ENCODE measurements around the gene AMN.

The AMN gene

DNA sequence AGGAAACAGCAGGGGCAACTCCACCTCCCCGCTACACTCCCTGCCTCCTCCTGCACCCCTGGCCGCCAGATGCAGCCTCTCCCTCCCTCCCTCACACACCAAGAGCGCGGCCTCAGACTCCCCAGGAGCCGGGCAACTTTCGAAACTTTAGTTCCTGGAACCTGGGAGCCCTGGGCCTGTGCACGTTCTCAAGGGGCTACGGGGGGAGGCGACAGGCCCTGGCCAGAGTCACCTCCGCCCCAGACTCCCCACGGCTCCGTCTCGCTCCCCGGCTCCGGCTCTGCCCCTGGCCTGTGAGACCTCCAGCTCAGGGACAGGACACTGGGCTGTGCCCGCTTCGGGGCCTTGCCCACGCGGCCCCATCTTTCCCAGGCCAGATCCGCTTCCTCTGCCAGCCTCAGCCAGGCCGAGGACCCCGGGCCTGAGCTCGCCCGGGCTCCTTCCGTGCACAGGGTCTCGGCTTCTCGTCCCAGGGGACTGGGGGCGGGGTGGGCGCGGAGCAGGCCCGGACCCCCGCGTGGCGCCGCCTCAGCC, 5.5 kb downstream of the AMN start:
- no peak for DNase-seq (ENCODE audit: low read depth)

DNA sequence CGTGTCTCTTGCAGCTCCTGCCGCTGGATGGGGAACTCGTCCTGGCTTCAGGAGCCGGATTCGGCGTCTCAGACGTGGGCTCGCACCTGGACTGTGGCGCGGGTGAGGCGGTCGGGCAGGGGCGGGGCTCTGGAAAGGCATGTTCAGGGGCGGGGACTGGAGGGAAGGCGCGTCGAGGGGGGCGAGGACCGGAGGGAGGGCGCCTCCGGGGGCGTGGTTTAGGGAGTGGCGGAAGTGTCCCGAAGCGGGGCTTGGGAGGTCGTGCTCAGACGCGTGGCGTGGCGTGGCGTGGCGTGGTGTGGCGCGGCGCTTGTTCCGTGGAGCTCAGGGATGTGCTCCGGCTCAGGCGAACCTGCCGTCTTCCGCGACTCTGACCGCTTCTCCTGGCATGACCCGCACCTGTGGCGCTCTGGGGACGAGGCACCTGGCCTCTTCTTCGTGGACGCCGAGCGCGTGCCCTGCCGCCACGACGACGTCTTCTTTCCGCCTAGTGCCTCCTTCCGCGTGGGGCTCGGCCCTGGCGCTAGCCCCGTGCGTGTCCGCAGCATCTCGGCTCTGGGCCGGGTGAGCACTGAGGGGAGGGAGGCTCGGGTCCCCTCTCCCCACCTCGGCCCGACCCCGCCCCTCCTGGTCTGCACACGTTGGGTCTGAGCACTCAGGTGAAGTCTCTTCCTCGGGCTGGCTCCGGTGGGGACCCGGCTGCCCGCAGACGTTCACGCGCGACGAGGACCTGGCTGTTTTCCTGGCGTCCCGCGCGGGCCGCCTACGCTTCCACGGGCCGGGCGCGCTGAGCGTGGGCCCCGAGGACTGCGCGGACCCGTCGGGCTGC, 6.2 kb downstream of the AMN start:
- peak; percentile 75 for DNase-seq (ENCODE audit: low read depth)

DNA sequence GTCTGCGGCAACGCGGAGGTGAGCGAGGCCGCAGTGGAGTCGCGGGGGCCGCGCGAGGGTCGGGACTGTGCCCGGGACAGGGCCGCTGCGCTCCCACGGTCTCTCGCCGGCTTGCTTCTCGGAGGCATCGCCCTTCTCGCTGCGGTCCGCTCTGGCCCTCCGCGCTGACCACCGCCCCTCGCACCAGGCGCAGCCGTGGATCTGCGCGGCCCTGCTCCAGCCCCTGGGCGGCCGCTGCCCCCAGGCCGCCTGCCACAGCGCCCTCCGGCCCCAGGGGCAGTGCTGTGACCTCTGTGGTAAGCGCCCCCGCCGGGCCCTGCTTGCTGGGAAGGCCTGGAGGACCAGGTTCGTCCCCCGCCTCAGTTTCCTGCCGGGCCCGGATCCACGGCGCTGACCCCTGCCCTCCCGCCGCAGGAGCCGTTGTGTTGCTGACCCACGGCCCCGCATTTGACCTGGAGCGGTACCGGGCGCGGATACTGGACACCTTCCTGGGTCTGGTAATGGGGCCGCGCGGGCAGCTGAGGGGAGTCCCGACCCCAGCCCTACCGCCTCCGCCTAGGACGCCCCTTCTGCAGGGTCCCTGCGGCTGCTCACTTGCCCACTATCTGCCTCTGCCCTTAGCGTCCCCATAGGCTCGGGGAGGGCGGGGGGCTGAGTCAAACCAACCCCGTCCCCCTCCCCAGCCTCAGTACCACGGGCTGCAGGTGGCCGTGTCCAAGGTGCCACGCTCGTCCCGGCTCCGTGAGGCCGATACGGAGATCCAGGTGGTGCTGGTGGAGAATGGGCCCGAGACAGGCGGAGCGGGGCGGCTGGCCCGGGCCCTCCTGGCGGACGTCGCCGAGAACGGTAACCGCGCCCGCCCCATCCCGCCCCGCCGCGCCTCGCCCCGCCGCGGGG, 7.0 kb downstream of the AMN start:
- DNase-seq (ENCODE audit: low read depth), result no peak

DNA sequence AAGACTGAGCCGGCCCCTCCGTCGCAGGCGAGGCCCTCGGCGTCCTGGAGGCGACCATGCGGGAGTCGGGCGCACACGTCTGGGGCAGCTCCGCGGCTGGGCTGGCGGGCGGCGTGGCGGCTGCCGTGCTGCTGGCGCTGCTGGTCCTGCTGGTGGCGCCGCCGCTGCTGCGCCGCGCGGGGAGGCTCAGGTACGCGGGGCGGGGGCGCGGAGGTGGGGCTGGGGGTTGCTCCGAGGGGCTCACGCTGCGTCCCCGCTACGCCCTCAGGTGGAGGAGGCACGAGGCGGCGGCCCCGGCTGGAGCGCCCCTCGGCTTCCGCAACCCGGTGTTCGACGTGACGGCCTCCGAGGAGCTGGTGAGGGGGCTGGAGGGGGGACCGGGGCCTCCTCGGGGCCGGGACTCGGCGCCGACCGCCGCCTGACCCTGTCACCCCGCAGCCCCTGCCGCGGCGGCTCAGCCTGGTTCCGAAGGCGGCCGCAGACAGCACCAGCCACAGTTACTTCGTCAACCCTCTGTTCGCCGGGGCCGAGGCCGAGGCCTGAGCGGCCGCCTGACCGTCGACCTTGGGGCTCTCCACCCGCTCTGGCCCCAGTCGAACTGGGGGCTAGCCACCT, 7.8 kb downstream of the AMN start:
- DNase-seq (ENCODE audit: low read depth), result no peak

DNA sequence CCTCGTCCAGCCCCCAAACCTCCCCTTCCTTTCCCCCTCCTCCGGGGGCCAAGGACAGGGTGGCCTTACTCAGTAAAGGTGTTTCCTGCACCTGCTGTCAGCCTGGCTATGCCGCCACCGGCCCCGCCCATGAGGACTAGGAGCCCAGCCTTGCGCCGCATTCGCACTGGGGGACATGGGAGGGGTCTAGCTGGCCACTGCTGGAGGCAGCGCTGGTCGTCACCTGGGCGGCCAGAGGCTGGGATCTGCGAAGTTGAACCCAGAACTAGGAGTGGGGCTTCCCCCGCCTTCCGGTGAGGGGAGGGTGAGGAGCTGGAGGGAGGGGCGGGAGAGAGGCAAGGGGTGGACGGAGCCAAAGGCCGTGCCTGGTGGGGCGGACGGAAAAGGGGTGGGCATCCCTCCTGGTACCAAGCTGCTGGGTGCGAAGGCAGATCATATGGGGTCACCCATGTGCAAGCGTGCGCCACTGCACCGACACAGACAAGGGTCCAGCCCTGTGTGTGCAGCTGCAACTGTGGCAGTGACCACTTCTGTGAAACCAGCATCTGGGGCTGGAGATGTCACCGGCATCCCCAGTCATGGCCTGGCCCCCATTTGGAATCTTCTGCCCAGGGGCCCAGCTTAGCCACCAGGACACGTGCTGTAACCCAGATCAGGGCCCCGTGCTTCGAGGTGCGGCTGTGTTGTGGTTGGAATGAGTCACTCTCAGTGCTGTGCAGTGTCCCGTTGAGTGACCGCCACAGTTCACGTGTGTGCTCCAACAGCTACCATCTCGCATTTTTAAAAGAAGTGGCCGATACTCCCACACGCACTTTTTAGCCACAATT, 8.5 kb downstream of the AMN start:
- no peak for DNase-seq (ENCODE audit: low read depth)

DNA sequence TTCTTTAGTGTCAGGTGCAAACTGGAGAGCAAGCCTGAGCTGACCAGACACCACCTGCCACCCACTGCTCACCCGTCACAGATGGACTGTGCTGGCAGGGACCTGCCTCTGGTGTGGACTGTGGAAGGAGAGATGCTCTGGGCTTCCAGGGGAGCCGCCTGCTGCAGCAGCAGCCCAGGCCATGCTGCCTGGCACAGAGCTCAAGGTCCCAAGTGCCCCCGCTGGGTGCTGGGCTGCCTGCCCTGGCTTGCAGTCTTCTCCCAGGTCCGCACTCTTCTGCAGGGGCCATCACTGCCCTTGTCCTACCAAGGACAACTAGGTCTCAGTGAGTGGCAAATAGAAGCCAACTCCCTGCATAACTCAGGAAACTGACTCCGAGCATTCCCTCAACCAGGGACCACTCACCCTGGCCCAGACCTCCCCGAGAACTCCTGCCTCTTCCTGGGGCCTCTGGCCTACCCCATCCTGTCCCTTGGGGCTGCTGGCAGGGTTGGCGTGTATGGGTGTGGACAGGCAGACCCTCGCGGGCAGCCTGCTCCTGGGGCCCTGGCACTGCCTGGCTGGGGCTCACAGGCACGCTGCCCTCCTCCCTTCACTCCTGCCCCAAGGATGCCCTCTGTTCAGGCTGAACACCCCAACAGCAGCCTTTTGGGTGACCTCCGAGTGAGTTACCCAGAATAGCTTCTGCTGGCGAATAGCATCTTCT, 9.3 kb downstream of the AMN start:
- DNase-seq (ENCODE audit: low read depth), result no peak

DNA sequence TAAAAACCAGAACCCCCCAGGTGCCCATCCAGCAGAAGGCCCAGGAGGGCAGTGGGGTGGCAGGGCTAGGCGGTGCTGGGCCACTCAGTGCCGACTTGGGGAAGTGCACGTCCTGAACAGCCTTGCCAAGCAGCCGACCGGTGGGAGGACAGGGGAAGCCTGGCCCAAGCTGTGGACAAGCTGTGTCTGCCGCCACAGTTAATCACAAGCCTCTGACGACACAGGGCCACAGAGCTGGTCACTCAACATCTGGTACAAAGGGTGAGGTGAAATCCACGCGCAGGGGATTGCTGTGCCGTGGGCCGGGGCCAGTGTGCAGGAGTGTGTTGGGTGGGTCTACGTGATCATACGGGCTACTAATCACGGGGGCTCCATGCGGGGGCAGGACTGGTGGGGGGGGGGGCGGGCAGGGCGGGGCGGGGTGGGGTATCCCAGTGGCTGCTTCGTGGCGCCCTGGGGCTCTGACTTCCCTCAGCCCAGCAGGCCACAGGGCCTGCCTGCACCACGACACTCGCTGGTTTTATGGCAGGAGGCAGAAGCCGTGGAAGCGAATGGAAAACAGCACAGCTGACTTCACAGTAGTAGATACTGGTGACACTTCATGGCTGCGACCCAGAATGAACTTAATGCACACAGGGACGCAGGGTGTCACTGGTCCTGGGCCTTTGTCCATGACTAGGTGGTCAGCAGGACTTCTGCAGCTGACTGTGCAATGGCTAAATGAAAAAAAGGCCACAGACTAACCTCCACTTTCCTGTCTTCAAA, 10.2 kb downstream of the AMN start:
- DNase-seq (ENCODE audit: low read depth), result no peak

DNA sequence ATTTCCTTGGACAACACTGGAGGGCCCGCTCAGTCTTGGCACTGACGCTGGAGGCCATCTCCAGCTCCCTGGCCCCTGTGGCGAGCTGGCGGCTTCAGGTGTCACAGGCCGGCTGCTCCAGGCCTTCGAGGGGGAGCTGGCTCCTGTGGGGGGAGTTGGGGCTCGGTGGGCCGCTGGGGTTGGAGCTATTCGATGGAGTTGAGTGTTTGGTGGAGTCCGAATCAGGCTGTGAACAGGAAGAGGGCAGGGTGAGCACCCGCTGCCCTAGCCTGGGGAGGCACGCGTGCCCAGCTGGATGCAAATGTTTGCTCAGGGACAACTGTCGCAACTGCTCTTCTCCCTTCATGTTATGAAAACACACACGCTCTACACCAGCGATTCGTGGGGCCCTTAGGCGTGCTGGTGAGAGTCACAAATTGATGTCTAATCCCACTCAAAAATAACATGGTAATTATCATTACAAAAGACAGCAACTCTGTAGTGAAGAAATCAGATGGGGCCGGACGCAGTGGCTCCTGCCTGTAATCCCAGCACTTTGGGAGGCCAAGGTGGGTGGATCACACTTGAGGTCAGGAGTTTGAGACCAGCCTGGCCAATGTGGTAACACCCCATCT, 11.3 kb downstream of the AMN start:
- DNase-seq (ENCODE audit: low read depth), result no peak

DNA sequence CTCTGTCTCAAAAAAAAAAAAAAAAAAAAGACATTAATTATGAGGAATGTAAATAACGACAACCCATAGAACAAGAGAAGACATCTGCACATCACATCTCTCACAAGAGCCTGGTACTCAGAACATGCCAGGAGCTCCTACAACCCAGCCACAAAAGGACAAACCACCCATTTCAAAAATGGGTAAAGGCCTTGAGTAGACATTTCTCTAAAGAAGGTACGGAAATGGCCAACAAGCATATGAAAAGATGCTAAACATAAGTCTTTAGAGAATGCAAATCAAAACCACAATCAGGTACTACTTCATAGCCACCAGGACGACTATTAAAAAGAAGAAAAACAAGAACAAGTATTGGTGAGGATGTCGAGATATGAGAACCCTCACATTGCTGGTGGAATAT, 13.3 kb downstream of the AMN start:
- DNase-seq (ENCODE audit: low read depth), result no peak

DNA sequence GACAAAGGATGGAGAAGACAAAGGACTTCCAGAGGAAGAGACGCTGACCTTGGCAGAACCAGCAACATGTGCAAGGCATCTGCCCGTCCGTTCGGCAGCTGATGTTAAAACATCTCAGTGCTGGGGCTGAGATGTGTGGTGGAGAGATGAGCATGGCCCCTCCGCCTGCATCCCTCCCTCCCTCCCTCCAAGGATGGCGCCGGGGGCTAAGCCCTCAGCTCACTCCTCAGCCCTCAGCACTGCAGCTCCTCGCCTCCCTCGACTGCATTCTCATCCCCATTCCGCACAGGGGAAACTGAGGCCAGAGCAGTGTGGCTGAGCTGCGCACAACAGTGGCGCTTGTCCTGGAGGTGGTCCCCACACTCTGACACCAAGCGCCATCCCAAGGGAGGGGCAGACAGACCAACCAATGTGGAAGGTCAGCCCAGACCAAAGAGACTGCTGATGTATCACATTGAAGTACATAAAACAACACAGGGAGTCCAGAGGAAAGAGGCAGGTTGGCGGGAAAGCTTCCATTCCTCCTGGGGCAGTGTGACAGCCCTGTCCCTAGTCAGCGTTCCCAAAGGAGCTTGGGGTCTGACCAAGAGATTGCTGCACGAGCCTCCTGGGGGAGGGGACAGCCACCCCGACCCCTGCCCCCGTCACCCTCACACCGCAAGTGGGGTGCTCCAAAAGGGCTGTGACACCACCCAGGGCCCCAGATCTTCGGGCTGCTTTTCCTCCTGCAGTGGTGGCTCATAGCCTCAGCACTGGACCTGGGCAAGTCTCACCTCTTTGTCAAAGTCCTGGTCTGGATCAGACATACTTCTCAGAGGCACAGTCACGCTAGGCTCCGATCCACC, 15.1 kb downstream of the AMN start:
- DNase-seq (ENCODE audit: low read depth), result no peak

DNA sequence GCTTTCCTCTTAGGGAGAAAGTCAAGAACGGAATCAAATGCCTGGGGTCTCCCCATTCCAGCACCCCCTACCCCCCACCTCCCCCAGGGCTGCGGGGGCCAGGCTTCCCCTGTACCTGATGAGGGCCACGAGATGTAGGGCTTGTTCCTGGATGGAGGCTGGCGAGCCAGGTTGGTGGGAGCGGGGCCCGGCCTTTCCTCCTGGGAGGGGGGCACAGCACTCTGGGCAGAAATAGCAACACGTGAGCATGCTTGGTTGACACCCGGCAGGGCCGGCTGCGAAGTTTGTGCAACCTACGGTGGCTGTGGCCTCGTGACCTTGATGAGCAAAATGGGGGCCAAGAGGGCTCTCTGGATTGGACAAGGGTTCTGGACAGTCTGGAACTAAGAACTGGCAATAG, 15.7 kb downstream of the AMN start:
- DNase-seq (ENCODE audit: low read depth), result no peak

DNA sequence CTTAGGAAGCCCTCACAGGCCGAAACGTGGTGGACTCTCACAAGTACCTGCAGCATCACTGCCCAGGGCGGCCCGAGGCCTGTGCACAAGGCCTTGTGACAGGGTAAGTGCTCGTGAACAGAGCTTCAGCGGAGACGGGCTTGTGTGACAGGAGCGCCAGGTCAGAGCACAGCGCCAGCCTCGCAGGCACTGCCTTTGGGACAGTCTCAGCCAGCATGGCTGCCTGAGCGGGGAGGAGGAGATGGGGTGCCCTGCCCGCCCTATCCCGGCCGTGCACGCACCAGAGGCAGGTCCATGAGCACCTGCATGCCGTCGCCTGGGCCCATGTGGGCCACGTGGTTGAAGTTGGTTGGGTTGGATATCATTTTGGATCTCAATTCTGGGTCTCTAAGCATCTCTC, 16.9 kb downstream of the AMN start:
- DNase-seq (ENCODE audit: low read depth), result no peak

DNA sequence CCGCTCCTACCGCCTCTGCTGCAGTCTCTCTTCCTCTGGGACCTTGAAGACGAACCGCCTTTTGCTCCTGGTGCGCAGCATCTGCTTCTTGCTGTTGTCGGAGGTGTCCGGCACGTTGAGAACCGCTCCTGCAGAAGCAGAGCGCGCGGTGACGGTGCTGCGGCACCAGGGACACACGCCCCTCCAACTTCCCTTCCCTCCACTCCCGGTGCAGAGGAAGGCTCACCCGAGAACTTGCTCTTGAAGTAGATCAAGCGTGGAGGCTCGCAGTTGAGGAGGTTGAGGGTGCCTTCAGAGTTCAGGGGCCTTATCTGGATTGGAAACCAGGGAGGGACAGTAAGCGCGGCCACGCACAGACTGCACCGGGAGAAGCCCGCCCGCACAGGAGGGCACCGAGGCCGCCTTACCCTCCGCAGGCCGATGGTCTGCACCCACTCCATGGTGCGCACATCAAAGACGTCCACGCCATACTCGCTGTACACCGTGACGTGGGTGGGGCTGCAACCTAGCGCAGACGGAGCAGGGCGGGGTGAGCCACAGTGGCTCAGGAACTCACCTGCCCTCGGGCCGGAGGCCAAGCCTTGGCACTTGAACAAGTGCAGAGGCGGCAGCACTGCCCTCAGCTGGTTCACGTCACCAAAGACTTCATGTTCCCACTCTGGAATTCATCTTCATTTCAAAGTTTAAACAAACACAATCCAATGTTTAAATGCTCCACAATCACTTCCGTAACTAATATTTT, 17.5 kb downstream of the AMN start:
- DNase-seq (ENCODE audit: low read depth), result no peak

DNA sequence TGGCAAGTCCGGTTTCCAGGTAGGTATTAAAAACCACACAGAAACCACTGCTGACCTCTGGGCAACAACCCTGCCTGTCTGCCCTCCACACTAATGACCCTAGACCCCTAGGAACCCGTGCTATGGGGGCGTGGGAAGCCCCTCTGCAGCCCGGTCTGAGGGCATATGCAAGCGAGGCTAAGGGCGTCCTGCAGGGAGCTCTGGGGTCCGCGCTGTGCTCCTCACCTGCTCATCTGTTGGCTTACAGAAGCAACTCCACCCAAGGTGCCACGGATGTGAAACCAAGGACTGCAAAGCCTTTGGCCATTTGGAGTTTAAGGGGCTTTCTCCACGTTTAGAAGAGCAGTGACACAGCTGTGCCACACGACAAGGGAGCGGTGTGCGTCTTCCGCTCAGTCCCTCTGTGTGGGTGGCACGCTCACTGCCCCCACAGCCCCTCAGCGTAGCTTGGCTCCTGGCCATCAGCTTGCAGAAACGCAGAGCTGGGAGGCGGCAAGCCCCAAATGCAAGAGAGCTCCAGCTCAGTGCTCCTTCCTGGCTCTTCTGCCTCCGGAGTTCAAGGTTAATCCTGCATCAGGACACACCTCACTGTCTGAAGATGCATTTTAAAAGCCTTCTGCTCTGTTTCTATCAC, 18.4 kb downstream of the AMN start:
- no peak for DNase-seq (ENCODE audit: low read depth)

DNA sequence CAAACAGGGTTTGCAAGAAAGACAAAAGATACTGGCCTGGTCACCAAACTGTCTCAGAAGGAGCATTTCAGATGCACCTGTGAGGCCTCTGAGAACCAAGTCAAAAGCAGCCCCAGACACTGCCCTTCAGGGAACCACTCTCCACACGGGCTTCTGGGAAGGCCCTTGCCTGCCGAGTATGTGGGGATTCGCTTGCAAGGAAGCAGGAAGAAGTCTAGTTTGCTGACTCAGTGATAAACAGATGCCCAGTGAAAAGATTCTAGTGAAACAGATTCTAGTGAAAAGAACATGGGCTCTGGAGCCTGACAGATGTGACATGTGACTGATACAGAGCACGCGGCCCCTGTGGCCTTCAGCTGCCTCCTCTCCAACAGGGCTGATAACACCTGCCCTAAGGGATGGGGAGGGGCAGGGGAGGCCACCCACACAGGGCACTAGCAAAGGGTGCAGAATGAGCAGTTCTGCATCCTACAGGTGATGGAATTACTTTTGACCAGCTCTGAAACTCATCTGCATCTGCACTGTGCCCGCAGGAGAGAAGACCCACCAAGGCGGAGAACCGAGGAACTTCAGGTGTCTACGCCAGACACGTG, 19.1 kb downstream of the AMN start:
- DNase-seq (ENCODE audit: low read depth), result no peak

DNA sequence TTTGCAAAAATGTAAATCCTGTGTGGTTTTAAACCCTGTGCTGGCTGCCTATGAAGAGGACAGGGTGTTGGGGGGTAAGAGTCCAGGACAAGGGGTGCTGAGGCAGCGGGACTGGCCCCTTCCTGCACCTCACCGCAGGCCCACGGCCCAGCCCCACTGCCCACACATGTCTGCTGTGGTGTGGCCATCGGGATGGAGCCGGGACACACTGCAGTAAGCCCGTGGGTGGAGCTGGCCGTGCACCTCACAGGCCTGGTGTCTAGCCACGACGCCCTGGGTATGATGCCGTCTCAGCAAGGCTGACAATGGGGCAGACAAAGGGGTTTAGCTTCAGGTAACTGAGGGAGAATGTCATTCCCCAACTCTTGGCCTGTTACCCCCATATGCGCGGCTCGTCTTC, 19.6 kb downstream of the AMN start:
- DNase-seq (ENCODE audit: low read depth), result no peak

DNA sequence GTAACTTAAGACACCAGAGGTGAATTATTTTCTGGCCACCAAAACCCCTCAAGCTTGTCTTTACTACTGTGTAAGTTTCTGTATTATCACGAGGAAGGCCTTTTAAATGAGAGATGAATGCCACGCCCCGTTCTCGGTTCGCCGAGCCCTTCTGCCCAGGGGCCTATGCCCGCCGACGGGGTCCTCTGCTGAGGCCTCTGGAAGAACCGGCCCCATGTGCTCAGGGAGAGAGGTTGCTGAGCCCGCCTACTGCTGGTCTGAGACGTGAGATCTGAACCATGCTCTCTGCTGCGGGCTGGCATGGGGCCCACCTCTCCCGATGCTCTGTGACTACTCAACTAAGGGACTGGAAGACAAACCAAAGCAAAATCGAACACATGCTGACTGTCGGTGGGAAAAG, 21.0 kb downstream of the AMN start:
- DNase-seq (ENCODE audit: low read depth), result no peak
